Common myeloid progenitor, CD34-positive (primary cell): ENCODE data around the gene LSM4.

Source experiments
- CTCF ChIA-PET: fragments of 350-600 bp; sonication (Branson Sonifier 250); formaldehyde crosslinking; loops from one replicate; lab custom pipeline; 2021; ENCODE audit warnings: antibody characterized with exemption; lab: Charles Lee
- POLR2A ChIA-PET: fragments of 350-600 bp; sonication (Branson Sonifier 250); formaldehyde crosslinking; loops from one replicate; lab custom pipeline; 2021; ENCODE audit warnings: antibody characterized with exemption; lab: Charles Lee
- DNase-seq, 3 donors: peaks; one replicate each; pipeline versions ENCODE4 v3.0.0 to v3.0.0-alpha.2; 2013
- H3K27ac ChIP-seq, 2 experiments: 1 replicate in 1 of 2; 2 replicates in 1 of 2; pipeline ENCODE4 v1.7.0; 2013; ENCODE audit warnings: inconsistent platforms in 2 of 2, low read length in 2 of 2, mild to moderate bottlenecking in 2 of 2, low read depth in 1 of 2, moderate library complexity in 1 of 2; ENCODE audit not compliant: severe bottlenecking in 2 of 2, insufficient read depth in 1 of 2, poor library complexity in 1 of 2
- H3K27me3 ChIP-seq, 5 experiments: replicated peaks in 2 of 5; 1 replicate in 3 of 5; 2 replicates in 2 of 5; pipeline versions ENCODE4 v1.6.1 to v1.7.0; 2013; ENCODE audit warnings: low read length in 4 of 5, mild to moderate bottlenecking in 2 of 5, moderate library complexity in 2 of 5, inconsistent platforms in 1 of 5; ENCODE audit not compliant: insufficient read depth in 5 of 5, control insufficient read depth in 4 of 5
- H3K36me3 ChIP-seq, 4 experiments: 1 replicate in 2 of 4; 2 replicates in 2 of 4; pipeline versions ENCODE4 v1.6.1 to v1.7.0; 2013; ENCODE audit warnings: low read length in 3 of 4, control low read depth in 1 of 4, mild to moderate bottlenecking in 1 of 4; ENCODE audit not compliant: control insufficient read depth in 4 of 4, insufficient read depth in 4 of 4
- H3K4me1 ChIP-seq, 4 experiments: 1 replicate in 3 of 4; 2 replicates in 1 of 4; pipeline versions ENCODE4 v1.6.1 to v1.7.1; 2013; ENCODE audit warnings: low read length in 3 of 4, mild to moderate bottlenecking in 3 of 4, control low read depth in 1 of 4, inconsistent platforms in 1 of 4, moderate library complexity in 1 of 4; ENCODE audit not compliant: control insufficient read depth in 4 of 4, insufficient read depth in 4 of 4; ENCODE audit errors: control extremely low read depth in 1 of 4
- H3K4me3 ChIP-seq, 7 experiments: 1 replicate in 4 of 7; 2 replicates in 3 of 7; pipeline versions ENCODE4 v1.5.1 to v1.7.0; 2013; ENCODE audit warnings: mild to moderate bottlenecking in 7 of 7, low read length in 6 of 7, moderate library complexity in 6 of 7, inconsistent platforms in 2 of 7, low read depth in 2 of 7, control low read depth in 1 of 7; ENCODE audit not compliant: insufficient read depth in 4 of 7, control insufficient read depth in 1 of 7; ENCODE audit errors: extremely low read depth in 1 of 7
- H3K9me3 ChIP-seq, 5 experiments: 1 replicate in 4 of 5; 2 replicates in 1 of 5; pipeline versions ENCODE4 v1.6.1 to v1.7.1; 2013; ENCODE audit warnings: low read length in 4 of 5, mild to moderate bottlenecking in 2 of 5, inconsistent platforms in 1 of 5, low read depth in 1 of 5, moderate library complexity in 1 of 5; ENCODE audit not compliant: control insufficient read depth in 4 of 5, insufficient read depth in 2 of 5; ENCODE audit errors: control extremely low read depth in 1 of 5
- WGBS: methylation state at CpG from one replicate; pipeline ENCODE4 v1.1.5; 2013; ENCODE audit not compliant: insufficient coverage; 5-methylcytosine and 5-hydroxymethylcytosine counted together

Gene LSM4

GRCh38 chr19:18304458-18305310 lies 18.2 kb downstream of the LSM4 start:
- ChIA-PET POLR2A (interaction anchor here (0.7 to 1.9 kb wide), 8 partner anchors 11 to 27 kb away, joined by 3 to 54 read pairs (median 8); partner anchors contain the start of genes JUND and LSM4), CTCF (interaction anchor here (0.8 to 5.2 kb wide), 12 partner anchors 8 to 37 kb away, joined by 3 to 40 read pairs (median 6); partner anchors contain the start of genes JUND and LSM4)
- Histone ChIP-seq H3K27ac (peak overlapping the region; percentile 95 to 97), H3K9me3 (no peaks in the 10 kb centered on the region), H3K27me3 (no peaks in the 10 kb centered on the region), H3K4me3 (peak overlapping the region; percentile 25 to 77 (median 61)), H3K36me3 (peaks cover 2 to 39% (median 18%) of the 10 kb centered on the region in 4 experiments), H3K4me1 (peaks cover 0 to 59% (median 43%) of the 10 kb centered on the region in 4 experiments)
- peak; percentile 87 to 93 (median 91) for DNase-seq
- WGBS, result under 1% methylated on average over 22 of the region's 29 CpGs

GRCh38 chr19:18304208-18304457 lies 18.7 kb downstream of the LSM4 start:
- peaks cover 2 to 33% (median 15%) of the 10 kb centered on the region in 4 experiments for H3K36me3 ChIP-seq
- WGBS, result 40% methylated on average over 1 of the region's 2 CpGs
- peak in 2 of 3 donors; percentile 46 to 58 for DNase-seq
- no peaks in the 10 kb centered on the region for H3K27me3 ChIP-seq
- H3K4me1 ChIP-seq, result peaks cover 0 to 55% (median 42%) of the 10 kb centered on the region in 4 experiments
- POLR2A ChIA-PET, result interaction anchor here (1.0 to 1.9 kb wide), 6 partner anchors 11 to 26 kb away, joined by 3 to 54 read pairs (median 10); partner anchors contain the start of genes JUND and LSM4
- peak overlapping the region; percentile 95 to 97 for H3K27ac ChIP-seq
- H3K4me3 ChIP-seq, result peak overlapping the region in 6 of 7 experiments; percentile 1 to 77 (median 46)
- H3K9me3 ChIP-seq, result no peaks in the 10 kb centered on the region
- CTCF ChIA-PET, result interaction anchor here (1.0 to 5.2 kb wide), 10 partner anchors 9 to 37 kb away, joined by 3 to 40 read pairs (median 7); partner anchors contain the start of genes JUND and LSM4

GRCh38 chr19:18301718-18302111 lies 21.2 kb downstream of the LSM4 start:
- Histone ChIP-seq H3K36me3 (peaks cover 0 to 9% (median 2%) of the 10 kb centered on the region in 4 experiments), H3K27me3 (no peaks in the 10 kb centered on the region), H3K4me3 (no peak overlapping the region), H3K9me3 (no peaks in the 10 kb centered on the region), H3K4me1 (peaks cover 0 to 44% (median 41%) of the 10 kb centered on the region in 4 experiments), H3K27ac (peak overlapping the region in 1 of 2 experiments; percentile 7)
- no peak for DNase-seq
- ChIA-PET POLR2A (interaction anchor here (0.9 kb wide), 1 partner anchor 10 kb away, joined by 4 read pairs; no protein-coding TSS in a partner anchor), CTCF (interaction anchor here (1.6 to 5.2 kb wide), 4 partner anchors 9 to 23 kb away, joined by 5 to 40 read pairs (median 12); no protein-coding TSS in a partner anchor)
- 89% methylated on average over 3 of the region's 4 CpGs for WGBS

GRCh38 chr19:18300930-18301717 lies 21.8 kb downstream of the LSM4 start:
- ChIA-PET POLR2A (interaction anchor here (0.9 kb wide), 1 partner anchor 9 kb away, joined by 4 read pairs; no protein-coding TSS in a partner anchor), CTCF (interaction anchor here (1.6 to 5.2 kb wide), 4 partner anchors 9 to 22 kb away, joined by 5 to 40 read pairs (median 12); no protein-coding TSS in a partner anchor)
- 85% methylated on average over 14 of the region's 18 CpGs for WGBS
- no peak overlapping the region for H3K4me3 ChIP-seq
- no peak for DNase-seq
- peaks cover 0 to 3% (median under 1%) of the 10 kb centered on the region in 4 experiments for H3K36me3 ChIP-seq
- no peaks in the 10 kb centered on the region for H3K27me3 ChIP-seq
- H3K27ac ChIP-seq, result no peak overlapping the region
- no peaks in the 10 kb centered on the region for H3K9me3 ChIP-seq
- peaks cover 0 to 44% (median 39%) of the 10 kb centered on the region in 4 experiments for H3K4me1 ChIP-seq

- POLR2A ChIA-PET, result interaction anchor here (0.6 to 0.9 kb wide), 3 partner anchors 18 to 40 kb away, joined by 3 to 5 read pairs (median 3); partner anchors contain the start of gene JUND
- DNase-seq, result no peak
- Histone ChIP-seq H3K4me3 (no peak overlapping the region), H3K36me3 (no peaks in the 10 kb centered on the region), H3K27ac (no peak overlapping the region), H3K9me3 (no peaks in the 10 kb centered on the region), H3K27me3 (no peaks in the 10 kb centered on the region), H3K4me1 (peaks cover 0 to 31% (median 24%) of the 10 kb centered on the region in 4 experiments)
- CTCF ChIA-PET, result interaction anchor here (0.7 to 3.1 kb wide), 3 partner anchors 20 to 25 kb away, joined by 3 to 13 read pairs (median 3); no protein-coding TSS in a partner anchor
- 100% methylated on average over 4 of the region's 9 CpGs for WGBS
Observed at GRCh38 chr19:18299654-18300053, 23.2 kb downstream of the LSM4 start.

GRCh38 chr19:18298601-18299000 lies 24.3 kb downstream of the LSM4 start:
- Histone ChIP-seq H3K27ac (no peak overlapping the region), H3K4me3 (no peak overlapping the region), H3K27me3 (no peaks in the 10 kb centered on the region), H3K9me3 (no peaks in the 10 kb centered on the region), H3K36me3 (no peaks in the 10 kb centered on the region), H3K4me1 (peaks cover 0 to 27% (median 17%) of the 10 kb centered on the region in 4 experiments)
- no peak for DNase-seq
- WGBS, result 93% methylated on average over 3 of the region's 6 CpGs
- POLR2A ChIA-PET, result no interaction called here
- CTCF ChIA-PET, result no interaction called here
